DMS153 (cell line): Measurements from ENCODE around the gene DAPK1.

ENCODE experiments used
- DNase-seq: peaks from one replicate; lab custom pipeline; 2025; lab: John Stamatoyannopoulos, UW

Gene DAPK1

GRCh38 chr9:87748881-87749280 lies 251.2 kb downstream of the DAPK1 start:
- no peak for DNase-seq

GRCh38 chr9:87749335-87750035 lies 251.8 kb downstream of the DAPK1 start:
- no peak for DNase-seq

GRCh38 chr9:87750726-87751125 lies 253.1 kb downstream of the DAPK1 start:
- DNase-seq: no peak

GRCh38 chr9:87751423-87751822 lies 253.8 kb downstream of the DAPK1 start:
- DNase-seq: no peak

GRCh38 chr9:87751868-87752267 lies 254.2 kb downstream of the DAPK1 start:
- no peak for DNase-seq

GRCh38 chr9:87753313-87753712 lies 255.6 kb downstream of the DAPK1 start:
- DNase-seq: no peak
